ENCODE measurements around the gene ZFAND6.
"Not testable (repeated sequence)": the region's sequence is repeated elsewhere in the genome, so short reads cannot be mapped to it uniquely, and the experiment has no call there.

The ZFAND6 gene

GRCh38 chr15:80141916-80142598 lies 82.6 kb downstream of the ZFAND6 start:
- in situ Hi-C loops (cut with HindIII; ENCODE audit: low sequenced_read_pairs) = no loop called here

DNA sequence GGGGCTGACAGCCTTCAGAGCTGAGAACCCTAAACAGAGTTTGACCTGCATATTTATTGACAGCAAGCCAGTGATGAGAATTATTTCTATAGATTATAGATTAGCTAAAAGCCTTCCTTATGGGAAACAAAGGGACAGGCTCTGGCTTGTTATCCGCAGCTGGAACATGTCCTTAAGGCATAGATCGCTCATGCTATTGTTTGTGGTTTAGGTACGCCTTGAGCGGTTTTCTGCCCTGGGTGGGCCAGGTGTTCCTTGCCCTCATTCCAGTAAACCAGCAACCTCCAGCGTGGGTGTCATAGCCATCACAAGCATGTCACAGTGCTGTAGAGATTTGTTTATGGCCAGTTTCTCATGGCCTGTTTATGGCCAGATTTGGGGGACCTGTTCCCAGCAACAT lies 83.2 kb downstream of the ZFAND6 start:
- in situ Hi-C loops (cut with HindIII; ENCODE audit: low sequenced_read_pairs) = no loop called here

DNA sequence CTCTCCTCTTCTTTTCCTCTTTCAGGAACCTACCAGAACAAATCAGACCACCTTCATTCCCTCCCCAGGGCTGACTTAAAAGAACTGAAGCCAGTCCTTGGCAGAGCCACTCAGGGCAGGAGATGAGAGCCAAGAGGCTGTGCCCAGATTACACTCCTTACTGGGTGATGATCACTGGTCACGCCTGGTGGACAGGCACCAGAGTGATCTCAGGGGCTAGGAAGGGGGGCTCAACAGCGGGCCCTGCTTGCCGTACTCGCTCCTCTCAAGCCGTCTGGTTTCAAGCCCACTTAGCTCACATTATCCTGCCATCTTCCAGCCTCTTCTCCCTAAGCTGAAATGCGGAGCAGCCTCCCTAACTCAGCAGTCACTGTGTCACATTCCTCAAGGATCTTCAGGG lies 91.7 kb downstream of the ZFAND6 start:
- in situ Hi-C loops (cut with HindIII; ENCODE audit: low sequenced_read_pairs) = no loop called here

DNA sequence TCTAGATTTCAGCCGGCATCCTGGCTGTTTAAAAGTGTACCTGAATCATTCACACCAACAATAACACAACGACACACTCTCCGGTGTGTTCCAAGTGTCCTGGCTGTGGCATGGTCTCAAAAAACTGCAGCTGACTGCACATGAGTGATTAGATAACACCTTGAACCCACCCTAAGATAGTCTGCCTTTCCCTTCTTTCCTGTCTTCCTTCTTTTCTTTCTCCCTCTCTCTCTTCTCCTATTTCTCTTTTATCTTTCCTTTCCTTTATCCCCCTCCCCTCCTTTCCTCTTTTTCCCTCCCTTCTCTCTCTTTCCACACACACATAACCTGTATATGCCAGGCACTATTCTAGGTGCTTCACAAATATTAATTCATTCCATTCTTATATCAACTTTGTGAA lies 92.1 kb downstream of the ZFAND6 start:
- in situ Hi-C loops (cut with HindIII; ENCODE audit: low sequenced_read_pairs) = no loop called here

DNA sequence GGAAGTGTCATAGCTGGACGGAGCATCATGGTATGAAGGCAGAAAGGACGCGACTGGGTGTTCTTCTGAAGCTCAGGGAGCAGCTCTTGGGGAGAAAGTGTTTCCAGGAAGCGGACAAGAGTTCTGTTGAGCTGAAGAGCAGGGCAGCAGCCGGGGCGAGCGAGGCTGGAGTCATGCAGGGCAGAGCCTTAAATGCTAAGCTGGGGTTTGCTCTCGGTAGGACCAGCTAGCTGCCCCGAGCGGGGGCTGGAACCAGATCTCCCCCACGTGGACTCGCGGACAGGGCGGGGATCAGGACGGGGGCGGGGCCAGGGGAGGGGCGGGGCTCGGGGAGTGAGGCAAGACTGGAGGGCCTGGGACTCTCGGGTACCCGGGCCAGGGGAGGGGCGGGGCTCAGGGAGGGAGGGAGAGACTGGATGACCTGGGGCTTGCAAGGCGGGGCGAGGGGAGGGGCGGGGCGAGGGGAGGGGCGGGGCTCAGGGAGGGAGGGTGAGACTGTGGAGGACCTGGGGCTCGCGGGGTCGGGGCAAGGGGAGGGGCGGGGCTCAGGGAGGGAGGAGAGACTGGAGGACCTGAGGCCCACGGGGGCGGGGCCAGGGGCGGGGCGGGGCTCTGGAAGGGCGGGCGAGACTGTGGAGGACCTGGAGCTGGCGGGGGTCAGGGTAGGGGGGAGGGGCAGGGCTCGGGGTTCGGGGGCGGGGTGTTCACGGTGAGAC lies 92.9 kb downstream of the ZFAND6 start:
- in situ Hi-C loops (cut with HindIII; ENCODE audit: low sequenced_read_pairs) = no loop called here

GRCh38 chr15:80152896-80153876 lies 93.7 kb downstream of the ZFAND6 start, which contains the start of gene FAH:
FAH (plus strand) TSS chr15:80152999; CDS start chr15:80153055, 56 bp downstream.
- in situ Hi-C loops (cut with HindIII; ENCODE audit: low sequenced_read_pairs) = no loop called here

DNA sequence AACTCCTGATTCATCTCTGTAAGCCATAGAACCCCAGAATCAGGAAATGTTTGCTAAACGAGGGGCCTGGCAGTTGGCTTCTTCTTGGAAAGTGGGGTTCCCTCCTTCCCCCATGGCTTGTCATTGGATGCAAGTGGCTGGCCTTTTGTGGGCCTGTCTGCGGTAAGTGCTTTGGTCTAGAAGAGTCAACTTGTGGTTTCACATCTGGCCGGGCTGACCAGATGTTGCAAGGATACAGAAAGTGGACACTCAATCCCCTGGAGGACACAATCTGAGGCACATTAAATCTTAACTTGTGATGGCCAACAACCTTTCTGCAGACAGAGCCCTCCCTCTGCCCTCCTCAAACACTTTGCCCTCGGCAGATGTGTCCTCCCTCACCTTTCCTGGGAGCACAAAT lies 94.4 kb downstream of the ZFAND6 start:
- in situ Hi-C loops (cut with HindIII; ENCODE audit: low sequenced_read_pairs) = no loop called here

- in situ Hi-C loops (cut with HindIII; ENCODE audit: low sequenced_read_pairs) = no loop called here
Measured at GRCh38 chr15:80154336-80154735, 94.9 kb downstream of the ZFAND6 start.

DNA sequence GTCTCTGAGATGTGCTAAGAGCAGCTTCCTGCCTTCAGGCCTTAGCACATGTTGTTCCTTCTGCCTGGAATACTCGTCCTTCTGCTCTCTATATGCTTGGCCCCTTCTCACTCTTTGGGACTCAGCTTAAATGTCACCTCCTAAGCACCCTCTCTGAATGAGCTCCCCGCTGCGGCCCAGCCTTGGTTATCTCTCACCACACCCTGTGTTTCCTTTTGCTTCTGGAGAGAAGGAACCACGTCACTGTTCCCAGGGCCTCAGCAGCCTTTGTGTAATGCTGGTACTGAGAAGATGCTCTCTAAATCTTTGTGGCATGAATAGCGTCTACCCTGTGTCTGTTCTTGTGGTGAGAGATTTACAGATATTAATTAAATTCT lies 95.5 kb downstream of the ZFAND6 start:
- in situ Hi-C loops (cut with HindIII; ENCODE audit: low sequenced_read_pairs) = no loop called here

DNA sequence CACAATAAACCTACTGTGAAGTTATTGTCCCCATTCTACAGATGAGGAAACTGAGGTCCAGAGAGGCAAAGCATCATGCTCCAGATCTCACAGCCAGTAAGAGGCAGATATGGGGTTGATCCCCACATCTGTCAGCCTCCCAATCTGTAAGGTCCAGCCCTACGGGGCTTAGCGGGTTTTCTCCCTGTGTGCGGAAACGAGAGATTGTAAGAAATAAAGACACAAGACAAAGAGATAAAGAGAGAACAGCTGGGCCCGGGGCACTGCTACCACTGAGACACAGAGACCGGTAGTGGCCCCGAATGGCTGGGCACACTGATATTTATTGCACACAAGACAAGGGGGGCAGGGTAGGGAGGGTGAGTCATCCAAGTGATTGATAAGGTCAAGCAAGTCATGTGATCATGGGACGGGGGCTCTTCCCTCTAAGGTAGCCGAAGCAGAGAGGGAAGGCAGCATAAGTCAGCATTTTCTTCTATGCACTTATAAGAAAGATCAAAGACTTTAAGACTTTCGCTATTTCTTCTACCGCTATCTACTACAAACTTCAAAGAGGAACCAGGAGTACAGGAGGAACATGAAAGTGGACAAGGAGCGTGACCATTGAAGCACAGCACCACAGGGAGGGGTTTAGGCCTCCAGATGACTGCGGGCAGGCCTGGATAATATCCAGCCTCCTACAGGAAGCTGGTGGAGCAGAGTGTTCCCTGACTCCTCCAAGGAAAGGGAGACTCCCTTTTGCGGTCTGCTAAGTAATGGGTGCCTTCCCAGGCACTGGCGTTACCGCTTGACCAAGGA lies 96.1 kb downstream of the ZFAND6 start:
- in situ Hi-C loops (cut with HindIII; ENCODE audit: low sequenced_read_pairs) = not testable (repeated sequence)

GRCh38 chr15:80156176-80156720 lies 96.8 kb downstream of the ZFAND6 start:
- in situ Hi-C loops (cut with HindIII; ENCODE audit: low sequenced_read_pairs) = no loop called here

- in situ Hi-C loops (cut with HindIII; ENCODE audit: low sequenced_read_pairs) = no loop called here
Measured at GRCh38 chr15:80157215-80157614, 97.7 kb downstream of the ZFAND6 start.

- in situ Hi-C loops (cut with HindIII; ENCODE audit: low sequenced_read_pairs) = no loop called here
Measured at GRCh38 chr15:80159301-80159700, 99.8 kb downstream of the ZFAND6 start.

DNA sequence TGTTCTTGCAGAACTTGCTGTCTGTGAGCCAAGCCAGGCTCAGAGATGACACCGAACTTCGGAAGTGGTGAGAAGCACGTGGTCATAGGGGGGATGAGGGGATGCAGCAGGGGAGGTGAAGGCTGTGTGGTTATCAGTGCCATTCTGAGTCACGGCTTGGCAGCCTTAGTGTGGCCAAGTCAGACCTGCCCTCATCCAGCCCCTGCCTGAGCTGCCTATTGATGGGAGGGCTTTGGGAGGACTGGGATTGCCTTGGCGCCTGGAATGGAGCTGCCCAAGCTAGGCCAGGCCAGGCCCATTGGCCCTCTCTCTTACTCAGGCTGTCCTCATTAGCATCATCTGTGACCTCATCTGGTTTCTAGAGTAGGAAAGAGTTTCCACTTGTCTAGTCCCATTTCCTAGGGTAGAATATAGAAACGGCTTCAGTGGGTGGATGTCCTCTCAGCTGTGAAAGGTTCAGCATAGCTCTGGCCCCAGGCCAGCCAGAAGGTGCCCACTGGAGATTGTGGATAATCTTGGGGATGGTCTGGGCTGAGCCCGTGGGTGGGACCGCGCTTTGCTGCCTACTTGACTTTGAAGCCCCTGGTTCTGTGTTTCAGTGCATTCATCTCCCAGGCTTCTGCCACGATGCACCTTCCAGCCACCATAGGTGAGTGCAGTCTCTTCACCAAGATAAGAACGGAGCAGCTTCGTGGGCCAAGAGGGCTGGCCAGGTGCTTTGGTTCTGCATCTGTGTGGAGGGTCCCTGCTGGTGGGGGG lies 100.5 kb downstream of the ZFAND6 start:
- in situ Hi-C loops (cut with HindIII; ENCODE audit: low sequenced_read_pairs) = no loop called here

GRCh38 chr15:80160570-80161156 lies 101.2 kb downstream of the ZFAND6 start:
- in situ Hi-C loops (cut with HindIII; ENCODE audit: low sequenced_read_pairs) = no loop called here

GRCh38 chr15:80161468-80162016 lies 102.1 kb downstream of the ZFAND6 start:
- in situ Hi-C loops (cut with HindIII; ENCODE audit: low sequenced_read_pairs) = no loop called here

DNA sequence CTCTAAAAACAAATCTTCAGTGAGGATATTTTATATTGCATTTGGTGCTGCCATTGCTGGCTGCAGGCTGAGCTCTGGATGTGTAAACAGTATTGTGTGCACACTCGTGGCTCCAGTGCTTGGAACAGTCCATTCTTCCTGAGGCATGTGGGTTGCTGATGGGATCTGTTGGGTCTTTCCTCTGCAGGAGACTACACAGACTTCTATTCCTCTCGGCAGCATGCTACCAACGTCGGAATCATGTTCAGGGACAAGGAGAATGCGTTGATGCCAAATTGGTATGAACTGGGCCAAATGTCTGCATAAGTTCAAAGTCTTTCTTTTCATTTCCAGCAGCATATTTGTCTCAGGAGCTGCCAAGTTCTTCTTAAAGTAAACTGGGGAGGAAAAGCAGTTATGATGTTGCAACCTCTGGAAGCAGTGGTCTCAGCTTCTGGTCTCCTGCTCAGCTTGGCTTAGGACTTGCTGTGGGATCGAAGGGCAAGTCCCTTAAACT lies 102.6 kb downstream of the ZFAND6 start:
- in situ Hi-C loops (cut with HindIII; ENCODE audit: low sequenced_read_pairs) = no loop called here

DNA sequence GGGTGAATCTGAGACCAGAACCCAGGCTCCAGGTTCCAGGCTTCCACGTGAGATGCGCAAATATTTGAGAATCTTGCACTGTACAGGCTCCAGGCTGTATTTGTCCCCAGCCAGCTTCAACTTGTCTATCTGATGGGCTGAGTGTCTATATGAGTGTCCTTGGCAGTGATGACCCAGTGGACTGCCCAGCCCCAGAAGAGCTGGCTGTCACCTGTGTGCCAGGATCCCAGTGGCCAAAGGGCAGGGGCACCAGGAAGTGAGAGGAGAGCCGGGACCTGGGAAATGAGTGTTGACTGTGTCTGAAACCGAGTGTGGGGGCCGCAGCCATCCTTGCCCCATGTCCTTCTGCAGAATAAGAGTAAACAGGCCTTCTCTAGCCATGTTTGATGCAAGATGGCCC lies 103.7 kb downstream of the ZFAND6 start:
- in situ Hi-C loops (cut with HindIII; ENCODE audit: low sequenced_read_pairs) = no loop called here

GRCh38 chr15:80163897-80164296 lies 104.4 kb downstream of the ZFAND6 start:
- in situ Hi-C loops (cut with HindIII; ENCODE audit: low sequenced_read_pairs) = no loop called here
